B cell (primary cell): ENCODE measurements around the gene TP53TG5.

Source experiments
- CTCF ChIP-seq: fragments of 200-600 bp; IDR thresholded peaks from one replicate; pipeline ENCODE4 v1.8.0; 2022; ENCODE audit warnings: antibody characterized with exemption, mild to moderate bottlenecking
- EZH2 ChIP-seq: IDR thresholded peaks from 2 replicates; pipeline ENCODE4 v1.6.1; 2012; ENCODE audit warnings: borderline replicate concordance, low read depth, mild to moderate bottlenecking, moderate library complexity, low read length; ENCODE audit not compliant: insufficient read depth, poor library complexity, severe bottlenecking

GRCh38 chr20:45373353-45374100 is 4.6 kb downstream of the TP53TG5 start:
- TF ChIP-seq CTCF (peak; percentile 90), EZH2 (no peak)
